Stimulated activated CD8-positive, alpha-beta memory T cell treated with anti-CD3 and anti-CD28 coated beads, Interleukin-7, amount 100 ng/mL, for 4 hours (primary cell): Measurements from ENCODE around the gene DDX49.
A peak's percentile ranks its signal among the peaks of the same experiment; 100 is the strongest.
"Not testable (repeated sequence)": the region's sequence is repeated elsewhere in the genome, so short reads cannot be mapped to it uniquely, and the experiment has no call there.

Source experiments
- DNase-seq, 2 donors: peaks; one replicate each; pipeline ENCODE4 v3.0.0-alpha.2; 2020; ENCODE audit warnings: low read depth in 2 of 2

DDX49 gene

DNA sequence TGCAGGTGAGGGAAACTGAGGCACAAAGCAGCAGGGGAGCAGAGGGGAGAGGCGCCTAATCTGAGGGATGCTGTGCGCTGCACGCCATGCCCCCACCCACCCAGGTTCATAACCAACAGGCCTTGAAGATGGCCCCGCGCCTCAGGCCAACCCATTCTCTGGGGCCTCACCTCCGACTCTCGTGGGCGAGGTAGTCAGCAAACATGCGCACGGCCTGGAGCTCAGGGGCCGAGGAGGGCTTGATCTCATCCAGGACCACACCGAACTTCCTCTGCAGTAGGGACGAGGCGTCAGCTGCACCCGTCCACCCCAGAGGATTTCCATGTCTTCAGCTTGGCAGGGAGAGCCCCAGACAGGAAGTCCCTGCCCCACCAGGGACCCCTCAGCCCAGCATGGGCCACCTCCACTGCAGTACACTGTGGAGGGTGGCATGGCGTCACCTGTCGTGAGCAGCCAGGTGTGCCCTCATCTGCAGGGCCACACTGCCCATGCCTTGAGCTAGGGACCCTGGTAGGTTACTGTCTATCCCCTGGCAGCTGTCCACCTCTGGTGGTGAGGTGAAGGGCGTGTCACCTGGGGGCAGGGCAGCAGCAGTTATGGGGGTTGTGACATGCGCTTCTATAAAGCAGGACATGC lies 8.6 kb upstream of the DDX49 start:
- DNase-seq = no peak

DNA sequence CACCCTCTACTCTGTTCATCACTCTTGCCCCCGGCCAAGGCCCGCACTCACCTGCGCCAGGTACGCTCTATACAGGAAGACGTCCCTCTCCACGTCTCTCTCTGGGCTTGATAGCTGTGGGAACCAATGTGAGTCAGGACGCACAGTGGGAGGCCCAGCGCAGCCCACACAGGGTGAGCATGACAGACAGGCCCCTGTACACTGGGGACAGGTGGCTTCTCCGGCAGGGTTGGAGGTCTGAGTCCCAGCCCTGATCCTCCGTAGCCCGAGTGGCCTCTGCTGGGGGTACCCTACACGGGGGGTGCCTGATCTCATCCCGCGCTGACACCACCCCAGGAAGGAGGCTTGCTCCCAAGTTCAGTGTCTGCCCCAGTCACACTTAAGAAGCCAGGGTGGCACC lies 6.6 kb upstream of the DDX49 start:
- DNase-seq = no peak

DNA sequence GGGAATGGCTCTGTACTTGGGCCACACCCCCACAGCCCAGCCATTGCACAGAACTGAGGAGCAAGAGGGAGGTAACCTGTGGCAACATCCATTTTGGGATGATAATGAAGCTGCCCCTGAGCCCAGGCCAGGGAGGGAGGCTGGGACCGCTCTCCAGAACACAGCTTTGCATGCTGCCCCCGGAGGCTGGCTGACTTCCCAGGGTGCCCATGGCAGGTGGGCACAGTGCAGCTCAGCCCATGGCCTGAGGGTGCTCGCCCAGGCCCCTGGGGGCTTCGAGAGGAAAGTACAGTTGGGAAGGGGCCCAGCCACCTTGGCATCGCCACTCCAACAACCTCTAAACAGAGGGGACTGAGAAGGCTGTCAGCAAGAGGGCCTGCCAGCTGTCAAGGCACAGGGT lies 6.0 kb upstream of the DDX49 start:
- no peak for DNase-seq

DNA sequence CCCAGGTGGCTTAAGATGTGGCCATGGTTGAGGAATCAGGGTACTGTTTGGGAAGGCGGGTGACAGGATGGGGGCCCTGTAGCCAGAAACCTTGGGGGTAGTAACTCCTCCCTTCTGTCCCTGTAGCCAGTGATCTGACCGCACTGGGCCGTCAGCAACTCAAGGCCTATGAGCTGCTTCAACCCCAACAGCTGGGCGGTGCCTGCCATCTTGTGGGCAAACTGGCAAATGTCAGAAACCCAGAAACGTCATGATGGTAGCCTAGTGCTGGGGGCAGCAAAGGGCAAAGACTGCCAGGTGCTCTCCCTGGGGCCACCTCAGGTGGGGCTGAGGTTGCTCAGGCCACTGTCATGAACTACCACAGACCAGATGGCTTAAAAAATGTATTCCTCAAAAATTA lies 3.9 kb upstream of the DDX49 start:
- DNase-seq = no peak

DNA sequence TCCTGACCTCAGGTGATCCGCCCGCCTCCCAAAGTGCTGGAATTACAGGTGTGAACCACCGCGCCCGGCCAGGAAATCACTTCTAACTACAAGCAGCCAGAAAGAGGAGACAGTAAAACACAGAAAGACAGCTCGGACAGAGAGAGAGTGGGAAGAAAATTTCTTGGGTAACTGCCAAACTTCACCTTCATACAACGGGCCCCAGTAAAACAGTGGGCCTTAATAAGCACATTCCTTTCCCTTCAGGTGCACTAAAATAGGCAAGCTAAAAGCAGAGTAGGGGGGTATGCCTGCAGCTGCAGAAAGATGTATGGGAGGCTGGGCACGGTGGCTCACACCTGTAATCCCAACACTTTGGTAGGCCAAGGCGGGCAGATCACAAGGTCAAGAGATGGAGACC lies 1.9 kb upstream of the DDX49 start:
- DNase-seq = not testable (repeated sequence)

DNA sequence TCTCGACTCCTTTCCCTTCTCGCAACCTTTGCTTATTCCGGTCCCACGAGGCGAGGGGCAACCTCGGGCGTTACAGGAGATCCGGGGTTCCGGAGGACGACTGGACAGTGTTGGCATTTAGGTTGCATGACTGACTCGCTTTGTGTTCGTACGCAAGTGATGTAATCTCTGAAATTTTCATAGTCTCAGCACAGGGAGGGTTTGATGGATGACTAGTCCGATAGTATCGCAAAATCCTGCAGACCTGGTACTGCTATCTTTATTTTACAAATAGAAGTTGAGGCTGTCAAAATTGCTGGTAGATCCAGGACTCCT lies 342 bp downstream of the DDX49 start:
- no peak for DNase-seq

DNA sequence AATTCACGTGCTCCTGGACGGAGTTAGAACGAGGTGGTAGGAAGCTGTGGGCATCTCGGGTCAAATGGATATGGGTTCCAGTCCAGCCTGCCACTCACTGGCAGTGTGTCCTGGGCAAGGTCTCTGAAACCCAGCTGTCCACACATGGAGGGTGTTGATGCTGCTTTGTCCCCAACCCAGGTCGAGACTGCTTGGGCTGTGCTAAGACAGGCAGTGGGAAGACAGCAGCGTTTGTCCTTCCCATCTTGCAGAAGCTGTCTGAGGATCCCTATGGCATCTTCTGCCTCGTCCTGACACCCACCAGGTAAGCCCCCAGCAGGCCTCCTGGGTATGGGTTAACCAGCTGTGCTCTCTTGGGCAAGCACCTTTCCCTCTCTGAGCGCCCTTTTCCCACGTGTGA lies 885 bp downstream of the DDX49 start:
- DNase-seq = no peak

DNA sequence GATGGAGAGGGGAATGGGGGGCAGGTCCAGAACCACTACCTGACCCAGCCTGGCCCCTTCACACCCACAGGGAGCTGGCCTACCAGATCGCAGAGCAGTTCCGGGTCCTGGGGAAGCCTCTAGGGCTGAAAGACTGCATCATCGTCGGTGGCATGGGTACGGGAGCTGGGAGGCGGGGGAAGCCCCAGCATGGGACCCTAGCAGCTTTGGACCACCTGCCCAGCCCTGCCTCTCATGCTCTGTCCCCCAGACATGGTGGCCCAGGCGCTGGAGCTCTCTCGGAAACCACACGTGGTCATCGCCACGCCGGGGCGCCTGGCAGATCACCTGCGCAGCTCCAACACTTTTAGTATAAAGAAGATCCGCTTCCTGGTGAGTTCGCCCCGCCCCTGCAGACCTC lies 2.1 kb downstream of the DDX49 start:
- no peak for DNase-seq

DNA sequence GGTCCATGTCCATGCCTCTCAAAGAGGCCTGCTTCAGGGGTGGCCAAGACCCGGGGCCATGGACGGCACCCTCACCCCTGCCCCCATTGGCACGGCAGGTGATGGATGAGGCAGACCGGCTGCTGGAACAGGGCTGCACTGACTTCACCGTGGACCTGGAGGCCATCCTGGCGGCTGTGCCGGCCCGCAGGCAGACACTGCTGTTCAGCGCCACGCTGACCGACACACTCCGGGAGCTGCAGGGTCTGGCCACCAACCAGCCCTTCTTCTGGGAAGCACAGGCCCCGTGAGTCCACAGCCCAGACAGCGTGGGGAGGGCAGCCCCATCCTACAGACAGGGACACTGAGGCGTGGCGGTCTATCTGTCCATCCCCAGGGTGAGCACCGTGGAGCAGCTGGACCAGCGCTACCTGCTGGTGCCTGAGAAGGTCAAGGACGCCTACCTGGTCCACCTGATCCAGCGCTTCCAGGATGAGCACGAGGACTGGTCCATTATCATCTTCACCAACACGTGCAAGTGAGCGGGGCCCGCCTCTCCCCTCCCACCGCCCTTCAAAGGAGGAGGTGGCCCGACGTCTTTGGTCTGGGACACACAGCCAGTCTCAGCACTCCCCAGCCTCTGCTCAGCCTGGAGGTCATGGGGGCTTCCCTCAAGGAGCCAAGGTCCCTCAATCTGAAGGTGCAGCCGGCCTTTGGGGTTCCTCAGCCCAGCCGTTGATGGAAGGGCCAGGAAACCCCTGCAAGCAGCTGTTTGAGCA lies 2.9 kb downstream of the DDX49 start:
- DNase-seq = no peak

DNA sequence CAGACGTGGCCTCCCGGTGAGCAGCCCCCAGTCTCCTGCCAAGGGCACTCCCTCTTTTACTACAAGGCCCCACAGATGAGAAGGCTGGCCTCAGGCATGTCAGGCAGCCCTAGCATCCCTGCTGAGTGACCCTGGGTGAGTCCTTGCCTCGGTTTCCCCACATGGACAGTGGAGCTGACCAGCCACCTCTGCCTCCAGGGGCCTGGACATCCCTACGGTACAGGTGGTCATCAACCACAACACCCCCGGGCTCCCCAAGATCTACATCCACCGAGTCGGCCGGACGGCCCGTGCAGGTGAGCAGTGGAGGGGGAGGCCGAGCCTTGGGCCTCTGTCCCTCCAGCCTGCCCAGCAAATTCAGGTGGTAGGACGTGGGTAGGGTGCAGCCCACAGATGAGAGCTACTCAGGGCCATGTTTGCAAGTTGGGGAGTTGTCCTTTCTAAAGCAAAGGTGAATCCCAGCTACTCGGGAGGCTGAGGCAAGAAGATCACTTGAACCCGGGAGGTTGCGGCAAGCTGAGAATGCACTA lies 5.2 kb downstream of the DDX49 start:
- no peak for DNase-seq

DNA sequence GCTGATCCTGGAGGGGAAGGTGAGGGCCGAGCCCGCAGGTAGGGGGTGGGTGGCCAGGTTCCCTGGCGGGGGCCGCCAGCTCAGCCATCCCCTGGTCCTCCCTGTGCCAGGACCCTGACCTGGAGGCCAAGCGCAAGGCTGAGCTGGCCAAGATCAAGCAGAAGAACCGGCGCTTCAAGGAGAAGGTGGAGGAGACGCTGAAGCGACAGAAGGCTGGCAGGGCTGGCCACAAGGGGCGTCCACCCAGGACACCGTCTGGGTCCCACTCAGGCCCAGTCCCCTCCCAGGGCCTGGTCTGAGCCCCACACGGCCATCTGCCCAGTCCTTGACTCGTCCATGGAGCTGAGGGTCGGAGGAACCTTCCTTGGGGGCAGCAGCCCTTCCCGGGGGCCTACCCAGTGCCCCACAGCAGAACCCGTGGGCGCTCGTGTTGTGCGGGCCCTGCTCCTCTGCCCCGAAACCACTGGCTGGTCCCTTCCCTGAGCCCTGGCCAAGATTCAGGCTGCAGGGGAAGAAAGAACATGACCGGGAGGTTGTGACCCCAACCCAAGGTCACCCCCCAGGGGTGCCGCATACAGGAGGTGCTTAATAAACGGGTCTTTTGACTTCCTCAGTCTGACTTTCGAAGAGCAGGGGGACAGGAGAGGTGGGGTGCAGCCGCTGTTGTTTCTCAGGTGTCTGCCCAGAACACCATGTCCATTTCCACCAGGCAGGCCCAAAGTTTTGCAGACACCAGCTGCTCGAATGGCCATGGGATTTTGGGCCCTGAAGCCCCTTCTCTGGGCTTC lies 8.7 kb downstream of the DDX49 start:
- DNase-seq = no peak

DNA sequence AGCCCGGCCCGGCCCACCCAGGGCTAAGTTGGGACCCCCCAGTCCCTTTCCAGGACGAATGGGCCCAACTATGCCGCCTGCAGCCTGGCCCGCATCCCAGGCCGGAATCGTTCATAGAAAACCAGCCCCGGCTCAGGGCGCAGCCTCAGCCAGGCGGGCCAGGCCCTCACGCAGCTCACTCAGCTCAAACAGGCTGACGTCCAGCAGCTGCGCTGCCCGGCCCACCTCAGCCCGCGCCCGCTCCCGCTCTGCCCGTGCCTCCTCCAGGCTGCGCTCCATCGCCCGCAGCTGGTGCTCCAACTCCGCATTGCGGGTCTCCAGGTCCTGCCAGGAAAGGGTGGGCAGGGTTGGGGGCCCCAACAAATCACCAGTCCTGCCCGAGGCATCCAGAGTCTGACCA lies 9.8 kb downstream of the DDX49 start:
- no peak for DNase-seq

DNA sequence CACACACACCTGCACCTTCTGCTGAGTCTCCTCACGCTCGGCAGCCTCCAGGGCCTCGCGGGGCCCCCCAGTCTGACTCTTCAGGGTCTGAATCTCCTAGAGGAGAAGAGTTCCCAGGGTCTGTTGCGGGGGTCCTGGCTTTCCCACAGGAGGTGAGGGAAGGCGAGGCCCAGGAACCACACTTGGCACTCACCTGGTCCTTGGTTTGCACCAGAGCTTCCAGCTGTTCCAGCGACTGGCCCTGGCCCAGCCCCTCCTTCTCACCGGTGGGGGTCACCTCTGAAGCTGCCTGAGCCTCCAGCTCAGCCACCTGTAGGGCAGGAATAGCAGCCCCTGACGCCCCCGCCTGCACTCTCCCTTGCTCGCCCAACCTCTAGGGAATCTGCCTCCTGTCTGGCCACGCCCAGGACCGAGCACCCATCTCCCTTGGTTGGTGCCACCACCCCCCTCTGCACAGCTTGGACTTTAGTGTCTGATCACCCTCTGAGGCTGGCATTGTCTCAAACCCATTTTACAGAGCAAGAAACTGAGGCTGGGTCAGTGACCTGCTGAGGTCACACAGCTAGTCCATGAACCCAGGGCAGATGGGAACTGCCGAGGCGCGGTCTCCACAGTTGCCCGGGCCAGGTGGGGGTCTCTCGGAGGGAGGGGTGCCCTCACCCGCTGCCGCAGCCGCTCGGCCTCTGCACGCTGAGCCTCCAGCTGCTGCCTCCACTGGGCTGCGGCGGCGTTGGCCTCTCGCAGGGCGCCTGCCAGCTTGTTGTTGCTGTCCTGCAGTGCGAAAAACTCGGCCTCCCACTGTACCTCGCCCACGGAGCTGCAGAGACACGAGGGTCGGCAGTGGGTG lies 12.0 kb downstream of the DDX49 start:
- DNase-seq = no peak

DNA sequence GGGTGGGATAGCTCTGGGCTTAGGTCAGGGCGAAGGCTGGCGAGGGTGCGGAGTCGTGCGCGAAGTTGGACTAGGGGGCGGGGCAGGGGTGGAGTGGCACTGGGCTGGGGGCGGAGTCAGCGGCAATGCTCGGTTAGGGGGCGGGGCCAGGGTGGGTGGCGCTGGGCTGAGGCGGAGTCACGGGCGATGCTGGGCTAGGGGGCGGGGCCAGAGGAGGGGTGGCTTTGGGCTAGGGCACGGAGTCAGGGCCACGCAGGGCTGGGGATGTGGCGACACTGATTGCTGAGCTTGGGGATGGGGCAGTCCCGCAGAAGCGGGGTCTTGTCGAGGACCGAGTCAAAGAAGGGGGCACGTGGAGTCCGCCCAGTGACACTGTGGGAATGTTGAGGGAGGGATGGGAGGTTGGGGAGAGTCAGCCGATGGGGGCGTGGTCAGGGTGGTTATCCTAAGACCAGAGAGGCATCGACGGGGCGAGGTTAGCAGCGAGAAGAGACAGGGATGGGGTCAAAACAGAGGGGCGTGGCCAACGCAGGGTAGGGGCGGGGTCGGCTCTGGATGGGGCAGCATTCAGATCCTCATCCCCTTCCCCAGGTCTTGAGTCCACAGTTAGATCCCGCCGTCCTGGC lies 12.8 kb downstream of the DDX49 start:
- peak; percentile 58 to 69 for DNase-seq

DNA sequence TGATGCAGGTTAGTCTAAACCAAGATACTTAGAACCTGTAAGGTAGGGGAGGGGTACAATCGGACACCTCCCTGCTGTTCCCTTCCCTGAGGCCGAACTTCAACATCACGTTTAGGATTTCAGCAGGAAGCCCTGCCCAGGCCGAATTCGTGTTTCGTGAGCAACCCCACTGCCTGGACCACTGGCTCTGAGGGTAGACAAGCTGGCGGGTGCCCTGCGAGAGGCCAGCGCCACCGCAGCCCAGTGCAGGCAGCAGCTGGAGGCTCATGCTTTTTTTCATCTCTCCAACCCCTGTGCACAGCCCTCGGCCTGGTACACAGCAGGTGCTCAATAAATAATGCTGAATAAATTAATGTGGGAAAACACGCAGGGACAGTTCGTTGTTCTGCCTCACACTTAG lies 13.8 kb downstream of the DDX49 start:
- DNase-seq = no peak

DNA sequence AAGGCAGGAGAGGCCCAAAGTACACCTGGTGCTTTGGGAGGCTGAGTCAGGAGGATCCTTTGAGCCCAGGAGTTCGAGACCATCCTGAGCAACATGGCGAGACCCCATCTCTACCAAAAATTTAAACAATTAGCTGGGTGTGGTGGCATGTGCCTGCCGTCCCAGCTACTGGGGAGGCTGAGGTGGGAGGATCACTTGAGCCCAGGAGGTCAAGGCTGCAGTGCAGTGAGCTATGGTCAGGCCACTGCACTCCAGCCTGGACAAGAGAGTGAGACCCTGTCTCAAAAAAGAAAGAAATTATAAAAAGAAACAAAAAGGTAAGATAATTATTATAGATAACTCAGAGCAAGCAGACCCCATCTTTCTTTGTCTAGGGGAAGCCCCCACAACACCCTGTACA lies 19.6 kb downstream of the DDX49 start:
- DNase-seq = no peak

DNA sequence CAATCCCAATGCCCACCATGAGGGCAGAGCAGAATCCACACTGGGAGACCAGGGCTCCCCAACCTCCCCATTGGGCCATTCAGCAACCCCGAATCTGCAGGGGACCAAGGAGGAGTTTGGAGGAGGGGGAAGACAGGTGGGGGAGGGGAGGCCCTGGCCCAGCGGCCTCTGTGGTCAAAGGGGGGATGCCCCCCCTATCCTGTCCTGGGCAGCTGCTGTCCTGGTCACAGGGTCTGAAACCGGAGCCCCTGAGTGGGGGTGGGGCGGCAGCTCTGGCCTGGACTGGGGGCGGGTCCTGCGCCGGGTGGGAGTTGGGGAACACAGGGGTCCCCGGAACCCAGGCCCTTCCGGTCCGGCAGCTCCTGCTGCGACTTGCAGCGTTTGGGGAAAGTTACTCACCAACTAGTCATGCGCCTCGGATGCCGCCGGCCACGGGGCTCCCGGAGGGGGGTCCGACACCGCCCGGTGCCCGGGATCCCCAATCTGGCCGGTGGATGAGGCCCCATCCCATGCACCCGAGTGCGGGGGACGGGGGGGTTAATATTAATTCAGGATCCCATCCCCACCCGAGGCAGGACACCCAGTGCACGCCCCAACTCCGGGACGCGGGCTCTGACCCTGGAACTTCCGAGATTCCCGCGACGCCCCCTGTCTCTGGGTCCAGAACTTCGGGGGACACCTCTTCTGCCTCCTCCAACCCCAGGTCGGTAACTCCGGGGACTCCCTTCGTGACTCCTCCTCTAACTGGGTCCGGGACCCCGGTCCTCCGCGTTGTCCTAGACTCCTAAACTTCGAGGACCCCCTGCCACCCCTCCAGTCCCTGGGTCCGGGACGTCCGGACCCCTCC lies 20.6 kb downstream of the DDX49 start:
- DNase-seq = no peak

DNA sequence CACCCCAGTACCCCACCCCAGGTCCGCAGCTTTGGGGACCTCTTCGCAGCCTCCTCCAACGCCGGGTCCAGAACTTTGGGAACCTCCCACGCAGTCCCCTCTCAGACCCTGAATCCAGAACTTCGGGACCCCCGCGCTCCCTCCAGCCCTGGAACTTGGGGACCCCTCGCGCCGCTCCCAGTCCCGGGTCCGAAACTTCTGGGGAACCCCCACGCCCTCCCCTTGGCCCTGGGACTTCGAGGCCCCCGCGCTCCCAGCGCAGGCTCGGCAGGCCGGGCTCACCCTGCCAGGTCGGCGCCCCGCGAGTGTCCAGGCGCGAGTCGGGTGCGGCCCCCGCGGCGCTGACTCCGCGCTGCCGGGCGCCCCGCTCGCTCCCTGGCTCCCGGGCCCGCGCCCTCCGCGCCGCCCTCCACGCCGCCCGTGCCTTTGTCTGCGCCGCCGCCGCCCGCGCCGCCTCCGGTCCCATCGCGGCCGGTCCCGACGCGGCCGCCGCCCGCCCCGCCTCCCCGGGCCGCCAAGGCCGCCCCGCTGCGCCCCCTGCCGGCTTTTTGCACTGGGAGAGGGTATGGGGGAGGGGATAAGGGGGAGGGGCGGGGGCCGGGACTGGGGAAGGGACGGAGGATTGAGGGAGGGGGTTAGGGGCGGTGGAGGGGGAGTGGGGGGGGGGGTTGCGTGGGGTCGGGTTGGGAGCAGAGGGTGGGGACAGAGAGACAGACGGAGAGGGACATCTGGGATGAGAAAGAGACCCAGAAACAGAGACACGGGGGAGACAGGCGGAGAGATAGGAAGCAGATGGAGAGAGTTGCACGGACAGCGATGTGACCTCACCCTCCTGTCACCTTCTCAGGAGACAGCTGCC lies 21.5 kb downstream of the DDX49 start, which contains the start of gene HOMER3:
Gene HOMER3 (minus strand): TSS at position 449 of the 859 bp plus-strand sequence. CDS start 2,235 bp downstream, outside the sequence.
- peak; percentile 36 to 57 for DNase-seq

DNA sequence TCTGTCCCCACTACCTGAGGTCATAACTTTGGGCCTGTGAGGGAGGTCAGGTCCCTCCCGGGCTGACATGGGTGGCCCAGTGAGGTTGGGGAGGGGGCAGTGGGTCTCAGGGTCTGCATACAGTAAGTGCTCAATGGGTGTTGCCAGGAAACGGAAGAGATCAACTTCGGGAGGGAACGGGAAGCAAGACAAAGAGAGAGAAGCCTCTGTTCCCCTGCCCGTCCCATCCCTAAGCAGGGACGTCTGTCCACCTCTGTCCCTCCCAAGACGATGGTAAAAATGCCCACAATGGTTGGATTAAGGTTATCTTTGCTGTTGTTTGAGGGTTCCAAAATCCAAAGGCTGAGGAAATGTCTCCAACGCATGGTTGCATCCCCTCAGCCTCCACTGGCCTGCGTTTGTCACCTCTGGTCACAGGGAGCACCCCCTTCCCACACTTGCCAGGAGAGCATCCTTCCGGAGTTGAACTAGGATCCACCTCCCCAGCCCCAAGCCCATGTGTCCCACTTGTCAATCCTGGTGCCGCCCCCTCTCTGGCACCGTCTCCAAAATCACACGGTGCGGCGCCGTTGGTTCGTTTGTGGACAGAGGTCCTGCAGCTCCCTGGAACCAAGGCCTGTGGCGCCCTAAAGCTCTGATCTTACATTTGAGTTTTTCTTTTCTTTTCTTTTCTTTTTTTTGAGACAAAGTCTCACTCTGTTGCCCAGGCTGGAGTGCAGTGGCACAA lies 22.3 kb downstream of the DDX49 start:
- DNase-seq = no peak
